PC-3 (cell line): ENCODE measurements around the gene DGKB. TPM values are rescaled to one million over a fixed set of nuclear protein-coding genes. Genes with fewer than 3 reads are reported as not detected.

ENCODE experiments used
- ATAC-seq: fragments of 200-7000 bp; cut with Tn5 transposase; 2 replicates; pipeline ENCODE4 v1.9.1; 2020; ENCODE audit warnings: mild to moderate bottlenecking, moderate library complexity
- BruUV-seq: library from RNA; stranded (reverse); fragments of 400-500 nt; replicated peaks from 2 replicates; lab custom pipeline; 2021; lab: Mats Ljungman, UMichigan
- CTCF ChIA-PET: fragments of 300-600 bp; sonication (Branson Sonifier 250); formaldehyde crosslinking; loops from one replicate; lab custom pipeline; 2022; ENCODE audit warnings: antibody characterized with exemption; lab: Charles Lee
- POLR2A ChIA-PET: fragments of 300-600 bp; sonication (Branson Sonifier 250); formaldehyde crosslinking; loops from one replicate; lab custom pipeline; 2022; ENCODE audit warnings: antibody characterized with exemption; ENCODE audit not compliant: unreplicated experiment; lab: Charles Lee
- DNase-seq: peaks from one replicate; pipeline ENCODE4 v3.0.0-alpha.2; 2015
- H2AFZ ChIP-seq: fragments of 300-600 bp; sonication (generic); 2 replicates; pipeline ENCODE4 v1.6.0; 2016; ENCODE audit warnings: antibody characterized with exemption, low read length
- H3F3A ChIP-seq: fragments of 300-600 bp; sonication (generic); one replicate; pipeline ENCODE4 v1.6.0; 2017; ENCODE audit warnings: antibody characterized with exemption, low read length, control low read depth, mild to moderate bottlenecking; ENCODE audit not compliant: unreplicated experiment
- H3K27ac ChIP-seq: fragments of 300-600 bp; sonication (generic); 2 replicates; pipeline ENCODE4 v1.5.1; 2016; ENCODE audit warnings: mild to moderate bottlenecking, low read length
- H3K27me3 ChIP-seq: fragments of 300-600 bp; sonication (generic); 2 replicates; pipeline ENCODE4 v1.6.1; 2016; ENCODE audit warnings: low read length, mixed read lengths
- H3K36me3 ChIP-seq: fragments of 300-600 bp; sonication (generic); 2 replicates; pipeline ENCODE4 v1.6.1; 2016; ENCODE audit warnings: low read depth, mixed run types, low read length, mixed read lengths
- H3K4me1 ChIP-seq: fragments of 300-600 bp; sonication (generic); 2 replicates; pipeline ENCODE4 v1.5.1; 2016; ENCODE audit warnings: low read length; ENCODE audit not compliant: insufficient read depth
- H3K4me2 ChIP-seq: fragments of 300-600 bp; sonication (generic); 2 replicates; pipeline ENCODE4 v1.6.0; 2016; ENCODE audit warnings: low read length
- H3K4me3 ChIP-seq: fragments of 300-600 bp; sonication (generic); 2 replicates; pipeline ENCODE4 v1.5.1; 2016; ENCODE audit warnings: mild to moderate bottlenecking, low read length, mixed read lengths
- H3K79me2 ChIP-seq: fragments of 300-600 bp; sonication (generic); 2 replicates; pipeline ENCODE4 v1.6.1; 2017; ENCODE audit warnings: low read length, mixed read lengths
- H3K9ac ChIP-seq: fragments of 300-600 bp; sonication (generic); 2 replicates; pipeline ENCODE4 v1.6.0; 2016; ENCODE audit warnings: mild to moderate bottlenecking, low read length
- H3K9me2 ChIP-seq: fragments of 300-600 bp; sonication (generic); replicated peaks from 2 replicates; pipeline ENCODE4 v1.6.1; 2016; ENCODE audit warnings: mixed run types, low read length, mixed read lengths
- H3K9me3 ChIP-seq: fragments of 300-600 bp; sonication (generic); 2 replicates; pipeline ENCODE4 v1.6.1; 2016; ENCODE audit warnings: low read length, mixed read lengths
- H4K20me1 ChIP-seq: fragments of 300-600 bp; sonication (generic); 2 replicates; pipeline ENCODE4 v1.6.1; 2016; ENCODE audit warnings: low read length, mixed read lengths
- EZH2 ChIP-seq: fragments of 300-600 bp; sonication (generic); IDR thresholded peaks from one replicate; pipeline ENCODE4 v1.6.1; 2017; ENCODE audit warnings: antibody characterized with exemption, mild to moderate bottlenecking, low read length; ENCODE audit not compliant: unreplicated experiment
- EZH2phosphoT487 ChIP-seq: fragments of 300-600 bp; sonication (generic); IDR thresholded peaks from 2 replicates; pipeline ENCODE4 v1.6.1; 2018; ENCODE audit warnings: mild to moderate bottlenecking, antibody characterized with exemption, low read length, borderline replicate concordance
- intact Hi-C: fragments of 100-400 bp; cut with micrococcal nuclease; formaldehyde crosslinking; loops from 2 replicates; pipeline ENCODE4 v1.9.0; 2023
- total RNA-seq: library from RNA; depleted of rRNA; stranded (reverse); fragments of >200 nt; gene quantifications from 2 replicates; pipeline ENCODE4 v1.2.3, GENCODE V29; 2014
- TF ChIP-seq, protein P1 (sequence below): fragments of 300-600 bp; sonication (generic); conservative IDR thresholded peaks from 2 replicates; pipeline ENCODE4 v1.5.1; 2017; ENCODE audit warnings: antibody characterized with exemption, low read depth, mild to moderate bottlenecking, low read length

The DGKB gene
- total RNA-seq, 1 experiment from 2014 or later: 0.15 TPM

DNA sequence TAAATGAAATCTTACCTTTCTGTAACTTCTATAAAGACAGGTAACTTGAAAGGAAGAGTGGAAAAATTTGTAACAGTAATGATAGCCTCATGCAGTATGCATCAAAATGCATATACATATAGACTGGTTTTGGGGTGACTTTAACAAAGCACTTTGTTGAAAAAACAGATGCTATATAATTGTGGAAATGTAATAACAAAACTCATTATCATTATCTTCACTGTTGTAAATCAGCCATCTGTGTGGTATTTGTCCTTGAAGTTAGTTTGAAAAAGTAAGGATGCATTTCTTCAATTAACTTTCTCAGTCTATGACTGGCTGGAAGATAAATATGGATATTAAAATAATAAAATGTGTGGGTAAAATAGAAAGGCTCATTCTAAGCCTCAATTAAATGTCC is 6.1 kb upstream of the DGKB start:
- BruUV-seq: no TSS peak
- Histone ChIP-seq H3K27me3 (no peaks in the 10 kb centered on the region), H3K9me2 (no peaks in the 10 kb centered on the region), H4K20me1 (no peaks in the 10 kb centered on the region), H3F3A (no peaks in the 10 kb centered on the region), H3K4me3 (no peak overlapping the region), H3K9ac (no peak overlapping the region), H2AFZ (no peak overlapping the region), H3K27ac (no peak overlapping the region), H3K36me3 (no peaks in the 10 kb centered on the region), H3K9me3 (no peaks in the 10 kb centered on the region), H3K79me2 (no peaks in the 10 kb centered on the region), H3K4me2 (no peak overlapping the region), H3K4me1 (no peaks in the 10 kb centered on the region)
- ATAC-seq: no peak
- intact Hi-C loops: no loop called here
- ChIA-PET CTCF (no interaction called here), POLR2A (no interaction called here)
- no peak for DNase-seq
- TF ChIP-seq EZH2phosphoT487 (no peak), EZH2 (no peak)
- TF ChIP-seq, protein P1, sequence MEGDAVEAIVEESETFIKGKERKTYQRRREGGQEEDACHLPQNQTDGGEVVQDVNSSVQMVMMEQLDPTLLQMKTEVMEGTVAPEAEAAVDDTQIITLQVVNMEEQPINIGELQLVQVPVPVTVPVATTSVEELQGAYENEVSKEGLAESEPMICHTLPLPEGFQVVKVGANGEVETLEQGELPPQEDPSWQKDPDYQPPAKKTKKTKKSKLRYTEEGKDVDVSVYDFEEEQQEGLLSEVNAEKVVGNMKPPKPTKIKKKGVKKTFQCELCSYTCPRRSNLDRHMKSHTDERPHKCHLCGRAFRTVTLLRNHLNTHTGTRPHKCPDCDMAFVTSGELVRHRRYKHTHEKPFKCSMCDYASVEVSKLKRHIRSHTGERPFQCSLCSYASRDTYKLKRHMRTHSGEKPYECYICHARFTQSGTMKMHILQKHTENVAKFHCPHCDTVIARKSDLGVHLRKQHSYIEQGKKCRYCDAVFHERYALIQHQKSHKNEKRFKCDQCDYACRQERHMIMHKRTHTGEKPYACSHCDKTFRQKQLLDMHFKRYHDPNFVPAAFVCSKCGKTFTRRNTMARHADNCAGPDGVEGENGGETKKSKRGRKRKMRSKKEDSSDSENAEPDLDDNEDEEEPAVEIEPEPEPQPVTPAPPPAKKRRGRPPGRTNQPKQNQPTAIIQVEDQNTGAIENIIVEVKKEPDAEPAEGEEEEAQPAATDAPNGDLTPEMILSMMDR: no peak

DNA sequence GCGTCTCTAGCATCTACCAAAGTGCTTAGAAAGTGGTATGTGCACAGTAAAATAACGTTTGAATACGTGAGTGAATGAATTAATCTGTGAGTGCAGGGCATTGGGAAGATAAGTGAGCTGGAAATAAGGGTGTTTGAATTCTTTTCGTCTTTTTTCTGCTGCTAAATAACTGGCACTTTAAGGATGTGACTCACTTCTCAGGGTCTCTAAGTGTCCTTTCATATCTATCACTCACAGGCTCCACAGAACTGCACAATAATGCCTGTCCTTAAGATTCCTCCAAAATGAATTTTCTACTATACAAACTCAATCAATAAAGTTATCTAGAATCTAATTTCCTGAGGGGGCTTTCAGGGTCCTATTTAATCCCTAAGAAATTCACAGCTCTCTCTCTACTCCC is 3.2 kb upstream of the DGKB start:
- H3K9me3 ChIP-seq: no peaks in the 10 kb centered on the region
- no peaks in the 10 kb centered on the region for H3K36me3 ChIP-seq
- no peak for DNase-seq
- ChIA-PET CTCF (no interaction called here), POLR2A (interaction anchor here (0.6 kb wide), 1 partner anchor 660 kb away, joined by 3 read pairs; no protein-coding TSS in a partner anchor)
- H3K4me3 ChIP-seq: no peak overlapping the region
- no peak overlapping the region for H3K27ac ChIP-seq
- no peak overlapping the region for H3K9ac ChIP-seq
- no peaks in the 10 kb centered on the region for H3K4me1 ChIP-seq
- intact Hi-C loops: no loop called here
- H4K20me1 ChIP-seq: no peaks in the 10 kb centered on the region
- H3F3A ChIP-seq: no peaks in the 10 kb centered on the region
- H3K4me2 ChIP-seq: no peak overlapping the region
- H3K79me2 ChIP-seq: no peaks in the 10 kb centered on the region
- H3K9me2 ChIP-seq: no peaks in the 10 kb centered on the region
- no peaks in the 10 kb centered on the region for H3K27me3 ChIP-seq
- TF ChIP-seq EZH2 (no peak), EZH2phosphoT487 (no peak)
- TF ChIP-seq, protein P1: no peak
- H2AFZ ChIP-seq: no peak overlapping the region
- ATAC-seq: no peak
- no TSS peak for BruUV-seq

- no peak overlapping the region for H2AFZ ChIP-seq
- H3K9ac ChIP-seq: no peak overlapping the region
- no peak overlapping the region for H3K27ac ChIP-seq
- H4K20me1 ChIP-seq: no peaks in the 10 kb centered on the region
- ATAC-seq (no peak), DNase-seq (peak; percentile 49)
- H3K36me3 ChIP-seq: no peaks in the 10 kb centered on the region
- H3K9me3 ChIP-seq: no peaks in the 10 kb centered on the region
- CTCF ChIA-PET: no interaction called here
- H3K4me2 ChIP-seq: no peak overlapping the region
- H3K4me3 ChIP-seq: no peak overlapping the region
- POLR2A ChIA-PET: no interaction called here
- H3F3A ChIP-seq: no peaks in the 10 kb centered on the region
- intact Hi-C loops: no loop called here
- TF ChIP-seq EZH2phosphoT487: no peak
- TF ChIP-seq, protein P1: no peak
- TF ChIP-seq EZH2: no peak
- H3K9me2 ChIP-seq: no peaks in the 10 kb centered on the region
- H3K79me2 ChIP-seq: no peaks in the 10 kb centered on the region
- no TSS peak for BruUV-seq
- no peaks in the 10 kb centered on the region for H3K27me3 ChIP-seq
- peaks cover 2% of the 10 kb centered on the region; the same call in 1 of the 2 replicates for H3K4me1 ChIP-seq
Measured at GRCh38 chr7:14900051-14900450, 2.5 kb downstream of the DGKB start.
